Measurements from ENCODE around the gene OR2A5. TPM values are rescaled to one million over a fixed set of nuclear protein-coding genes. Genes with fewer than 3 reads are reported as not detected.

Gene OR2A5
- total and polyA plus RNA-seq, 2 of the 8 experiments (the other 6 are each of a cell fraction or from before 2014, with no cell fraction given), result not detected

DNA sequence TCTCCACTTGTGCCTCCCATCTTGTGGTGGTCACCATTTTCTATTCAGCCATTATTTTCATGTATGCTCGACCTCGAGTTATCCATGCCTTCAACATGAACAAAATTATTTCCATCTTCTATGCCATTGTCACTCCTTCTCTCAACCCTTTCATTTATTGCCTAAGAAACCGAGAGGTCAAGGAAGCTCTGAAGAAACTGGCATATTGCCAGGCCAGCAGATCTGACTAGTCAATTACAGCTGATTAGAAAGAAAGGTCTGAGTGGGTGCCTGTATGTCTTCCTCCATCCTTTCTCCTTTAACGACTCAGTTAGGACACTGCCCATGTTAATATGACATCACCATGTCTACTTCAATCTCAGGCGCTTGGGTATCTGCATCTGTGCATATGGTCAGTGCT, 44.0 kb upstream of the OR2A5 start (continued):
- TF ChIP-seq GTF2F1 (IDR thresholded peaks at IDR 0.05; ENCODE audit: borderline replicate concordance, low read depth, low read length), result no peak

Measured in H1 (cell line).